ENCODE data around the gene CHP1. TPM values are rescaled to one million over a fixed set of nuclear protein-coding genes. Genes with fewer than 3 reads are reported as not detected.
"Not testable (repeated sequence)": the region's sequence is repeated elsewhere in the genome, so short reads cannot be mapped to it uniquely, and the experiment has no call there.

The CHP1 gene
- total RNA-seq, 8 experiments from 2014 or later: 32.1 to 98.9 (median 50.3) TPM

GRCh38 chr15:41320805-41321330, 89.8 kb downstream of the CHP1 start:
- H3K4me3 ChIP-seq; in situ Hi-C loops (cut with MboI; ENCODE audit: low pct_unique_long_range_greater_than_20kb in 2 of 9, low sequenced_read_pairs in 9 of 9, unreplicated experiment in 9 of 9); ATAC-seq (replicated peaks in 6 of 8); H3K4me1 ChIP-seq (replicated peaks in 1 of 2); H3K27ac ChIP-seq: not testable (repeated sequence)
- WGBS, 10 experiments: no CpG with 5 or more reads among the region's 39 CpGs

GRCh38 chr15:41323611-41324010, 92.5 kb downstream of the CHP1 start:
- in situ Hi-C loops (cut with MboI; ENCODE audit: low pct_unique_long_range_greater_than_20kb in 2 of 9, low sequenced_read_pairs in 9 of 9, unreplicated experiment in 9 of 9): no loop called here
- WGBS, 10 experiments: 83 to 100% (median 88%) methylated on average over 1 of the region's 1 CpG; no CpG with 5 or more reads in 5 of the 10 experiments
- H3K4me3 ChIP-seq: no peak overlapping the region
- H3K27ac ChIP-seq: no peak overlapping the region
- no peaks in the 10 kb centered on the region for H3K4me1 ChIP-seq (replicated peaks in 1 of 2)
- no peak for ATAC-seq (replicated peaks in 6 of 8)

GRCh38 chr15:41331281-41331680, 100.2 kb downstream of the CHP1 start:
- H3K27ac ChIP-seq: no peak overlapping the region
- peaks cover 0 to 2% of the 10 kb centered on the region in 2 donors for H3K4me1 ChIP-seq (replicated peaks in 1 of 2)
- WGBS, 10 experiments: 20 to 80% (median 44%) methylated on average over 1 to 6 of the region's 6 CpGs; no CpG with 5 or more reads in 1 of the 10 experiments
- no peak for ATAC-seq (replicated peaks in 6 of 8)
- peak overlapping the region in 2 of 5 donors; percentile 60 to 92 for H3K4me3 ChIP-seq
- in situ Hi-C loops (cut with MboI; ENCODE audit: low pct_unique_long_range_greater_than_20kb in 2 of 9, low sequenced_read_pairs in 9 of 9, unreplicated experiment in 9 of 9): no loop called here

Other genes starting within 250 kb of the CHP1 start
- 10 to 100 TPM in 7 of 8 experiments, 1 to 10 TPM in 1; 8.0 to 25.8 (median 11.9) TPM for gene INO80, start 115.0 kb upstream of the CHP1 start, total RNA-seq
- gene EXD1, start 511 bp upstream of the CHP1 start, total RNA-seq: 1 to 10 TPM in 1 of 8 experiments, under 1 TPM in 6, not detected in 1; 0.09 to 1.3 (median 0.17) TPM
- gene OIP5, start 101.3 kb downstream of the CHP1 start, total RNA-seq: 10 to 100 TPM in 2 of 8 experiments, 1 to 10 TPM in 2, under 1 TPM in 4; 0.78 to 12.9 (median 1.0) TPM
- gene NUSAP1, start 101.6 kb downstream of the CHP1 start, total RNA-seq: 100 to 1,000 TPM in 1 of 8 experiments, 10 to 100 TPM in 2, 1 to 10 TPM in 5; 1.7 to 140 (median 7.3) TPM
- gene NDUFAF1, start 171.2 kb downstream of the CHP1 start, total RNA-seq: 10 to 100 TPM; 18.0 to 31.7 (median 24.0) TPM
- 10 to 100 TPM; 24.0 to 44.8 (median 35.9) TPM for gene RTF1, start 185.8 kb downstream of the CHP1 start, total RNA-seq